Body of pancreas (tissue), 4 donors: ENCODE data around the gene MROH8. TPM values are rescaled to one million over a fixed set of nuclear protein-coding genes. Genes with fewer than 3 reads are reported as not detected.

Experiments
- ATAC-seq: fragments of 150-250 bp; one replicate; pipeline ENCODE4 v1.9.1; 2016
- DNase-seq, 4 donors: peaks; one replicate each; pipeline ENCODE4 v3.0.0-alpha.2; 2019
- H3K27ac ChIP-seq, 4 donors: fragments of 200-600 bp; sonication (generic); 1 replicate in 3 of 4; 2 replicates in 1 of 4; pipeline versions ENCODE4 v1.5.1 to v1.6.1; 2016 to 2019; ENCODE audit warnings: mild to moderate bottlenecking in 1 of 4, mixed read lengths in 1 of 4, moderate library complexity in 1 of 4
- H3K27me3 ChIP-seq, 2 donors: fragments of 200-600 bp; sonication (generic); one replicate each; pipeline ENCODE4 v1.6.0; 2016; ENCODE audit warnings: mild to moderate bottlenecking in 1 of 2
- H3K36me3 ChIP-seq, 2 donors: fragments of 200-600 bp; sonication (generic); replicated peaks in 1 of 2; 2 replicates each; pipeline ENCODE4 v1.5.1; 2016; ENCODE audit warnings: low read depth in 2 of 2; ENCODE audit not compliant: insufficient read depth in 1 of 2
- H3K4me1 ChIP-seq: fragments of 200-600 bp; sonication (generic); one replicate; pipeline ENCODE4 v1.6.0; 2016
- H3K4me3 ChIP-seq, 2 donors: fragments of 200-600 bp; sonication (generic); 1 replicate in 1 of 2; 2 replicates in 1 of 2; pipeline ENCODE4 v1.5.1; 2016 to 2019
- H3K9me3 ChIP-seq, 3 donors: fragments of 200-600 bp; sonication (generic); 1 replicate in 2 of 3; 2 replicates in 1 of 3; pipeline ENCODE4 v1.5.1; 2016
- CTCF ChIP-seq, 7 experiments: fragments of 450-650 bp in 4 of 7; fragments of 200-600 bp in 3 of 7; sonication (generic) in 3 of 7; IDR thresholded peaks; one replicate each; pipeline ENCODE4 v1.5.1; 2016 to 2019; ENCODE audit warnings: antibody characterized with exemption in 7 of 7
- POLR2A ChIP-seq, 3 donors: fragments of 450-650 bp; IDR thresholded peaks; one replicate each; pipeline ENCODE4 v1.6.1; 2016; ENCODE audit warnings: antibody characterized with exemption in 3 of 3, mild to moderate bottlenecking in 2 of 3
- WGBS, 2 donors: methylation state at CpG; one replicate each; pipeline ENCODE4 v1.1.5; 2017; 5-methylcytosine and 5-hydroxymethylcytosine counted together
- intact Hi-C: fragments of 100-400 bp; cut with DNase I; formaldehyde crosslinking; loops from one replicate; pipeline ENCODE4 v1.15.1; 2023
- total RNA-seq, 2 donors: library from RNA; depleted of rRNA; stranded (reverse); fragments of >200 nt; gene quantifications; one replicate each; pipeline ENCODE4 v1.1.0, GENCODE V29; 2016

MROH8 gene
- total RNA-seq, 2 donors from 2014 or later: 0.78 to 13.5 TPM

GRCh38 chr20:37209193-37209592 lies 29.8 kb upstream of the MROH8 start:
- no peaks in the 10 kb centered on the region for H3K9me3 ChIP-seq
- TF ChIP-seq CTCF (IDR thresholded peaks at IDR 0.05) (no peak), POLR2A (IDR thresholded peaks at IDR 0.05) (no peak)
- peak overlapping the region in 3 of 4 donors; percentile 24 to 74 (median 37) for H3K27ac ChIP-seq
- no peak for ATAC-seq
- WGBS, 2 donors: 93 to 97% methylated on average over 3 of the region's 3 CpGs
- intact Hi-C loops: no loop called here
- H3K27me3 ChIP-seq: no peaks in the 10 kb centered on the region
- H3K36me3 ChIP-seq: peaks cover 17 to 34% of the 10 kb centered on the region in 2 donors
- no peak for DNase-seq
- H3K4me3 ChIP-seq: no peak overlapping the region
- peaks cover 16% of the 10 kb centered on the region for H3K4me1 ChIP-seq

GRCh38 chr20:37207171-37207570 lies 27.8 kb upstream of the MROH8 start:
- no peaks in the 10 kb centered on the region for H3K27me3 ChIP-seq
- WGBS, 2 donors: 73 to 79% methylated on average over 9 to 11 of the region's 11 CpGs
- intact Hi-C loops: no loop called here

GRCh38 chr20:37205794-37206193 lies 26.4 kb upstream of the MROH8 start:
- no peaks in the 10 kb centered on the region for H3K9me3 ChIP-seq
- H3K4me1 ChIP-seq: peaks cover 16% of the 10 kb centered on the region
- H3K4me3 ChIP-seq: no peak overlapping the region
- peak overlapping the region in 2 of 4 donors; percentile 23 to 64 for H3K27ac ChIP-seq
- peaks cover 17 to 33% of the 10 kb centered on the region in 2 donors for H3K36me3 ChIP-seq
- intact Hi-C loops: no loop called here
- no peaks in the 10 kb centered on the region for H3K27me3 ChIP-seq
- DNase-seq (no peak), ATAC-seq (no peak)
- 39 to 48% methylated on average over 2 of the region's 2 CpGs for WGBS, 2 donors
- no peak for TF ChIP-seq POLR2A (IDR thresholded peaks at IDR 0.05)
- TF ChIP-seq CTCF (IDR thresholded peaks at IDR 0.05): no peak

More at GRCh38 chr20:37207171-37207570, 27.8 kb upstream of the MROH8 start:
- Histone ChIP-seq H3K36me3 (peaks cover 17 to 28% of the 10 kb centered on the region in 2 donors), H3K4me3 (no peak overlapping the region), H3K27ac (no peak overlapping the region), H3K9me3 (no peaks in the 10 kb centered on the region), H3K4me1 (peaks cover 16% of the 10 kb centered on the region)
- DNase-seq (no peak), ATAC-seq (no peak)
- TF ChIP-seq CTCF (IDR thresholded peaks at IDR 0.05) (no peak), POLR2A (IDR thresholded peaks at IDR 0.05) (no peak)

- TF ChIP-seq POLR2A (IDR thresholded peaks at IDR 0.05) (no peak), CTCF (IDR thresholded peaks at IDR 0.05) (no peak)
- H3K27me3 ChIP-seq: no peaks in the 10 kb centered on the region
- DNase-seq: peak in 1 of 4 donors; percentile 0
- no peak overlapping the region for H3K27ac ChIP-seq
- 72 to 75% methylated on average over 6 of the region's 6 CpGs for WGBS, 2 donors
- H3K9me3 ChIP-seq: no peaks in the 10 kb centered on the region
- H3K4me1 ChIP-seq: peaks cover 16% of the 10 kb centered on the region
- no peak overlapping the region for H3K4me3 ChIP-seq
- H3K36me3 ChIP-seq: peaks cover 17 to 36% of the 10 kb centered on the region in 2 donors
- intact Hi-C loops: no loop called here
- no peak for ATAC-seq
Measured at GRCh38 chr20:37205130-37205529, 25.8 kb upstream of the MROH8 start.

DNA sequence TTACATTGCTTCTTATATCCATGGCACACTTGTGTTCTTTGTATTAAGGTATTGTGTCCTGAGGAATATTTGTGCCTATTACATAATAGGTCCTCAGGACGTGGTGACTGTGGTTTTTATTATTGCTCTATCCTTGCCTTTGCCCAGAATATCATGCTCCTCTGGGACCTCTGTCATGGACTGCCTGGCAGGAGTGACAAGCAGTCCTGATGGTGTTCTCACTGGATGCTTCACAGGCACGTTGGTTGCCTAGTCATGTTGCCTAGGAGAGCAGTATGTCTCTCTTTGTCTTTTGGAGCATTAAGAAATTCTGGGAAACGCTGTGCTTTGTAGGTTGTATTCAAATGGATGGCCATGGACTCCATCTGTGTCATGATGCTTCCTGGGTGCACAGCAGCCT lies 24.7 kb upstream of the MROH8 start:
- TF ChIP-seq POLR2A (IDR thresholded peaks at IDR 0.05) (no peak), CTCF (IDR thresholded peaks at IDR 0.05) (no peak)

More for the DNA sequence above, 24.7 kb upstream of the MROH8 start:
- no peaks in the 10 kb centered on the region for H3K9me3 ChIP-seq
- H3K4me3 ChIP-seq: no peak overlapping the region
- ATAC-seq (no peak), DNase-seq (no peak)
- peaks cover 22 to 42% of the 10 kb centered on the region in 2 donors for H3K36me3 ChIP-seq
- intact Hi-C loops: no loop called here
- H3K4me1 ChIP-seq: peaks cover 10% of the 10 kb centered on the region
- no peaks in the 10 kb centered on the region for H3K27me3 ChIP-seq
- WGBS, 2 donors: 77 to 79% methylated on average over 3 of the region's 3 CpGs
- no peak overlapping the region for H3K27ac ChIP-seq
